ENCODE measurements around the gene DAZAP1. TPM values are rescaled to one million over a fixed set of nuclear protein-coding genes. Genes with fewer than 3 reads are reported as not detected.
A peak's percentile ranks its signal among the peaks of the same experiment; 100 is the strongest.

The DAZAP1 gene
- polyA plus RNA-seq, 1 donor (not counting 4 experiments of a cell fraction or from before 2014, with no cell fraction given) = 99.2 TPM

DNA sequence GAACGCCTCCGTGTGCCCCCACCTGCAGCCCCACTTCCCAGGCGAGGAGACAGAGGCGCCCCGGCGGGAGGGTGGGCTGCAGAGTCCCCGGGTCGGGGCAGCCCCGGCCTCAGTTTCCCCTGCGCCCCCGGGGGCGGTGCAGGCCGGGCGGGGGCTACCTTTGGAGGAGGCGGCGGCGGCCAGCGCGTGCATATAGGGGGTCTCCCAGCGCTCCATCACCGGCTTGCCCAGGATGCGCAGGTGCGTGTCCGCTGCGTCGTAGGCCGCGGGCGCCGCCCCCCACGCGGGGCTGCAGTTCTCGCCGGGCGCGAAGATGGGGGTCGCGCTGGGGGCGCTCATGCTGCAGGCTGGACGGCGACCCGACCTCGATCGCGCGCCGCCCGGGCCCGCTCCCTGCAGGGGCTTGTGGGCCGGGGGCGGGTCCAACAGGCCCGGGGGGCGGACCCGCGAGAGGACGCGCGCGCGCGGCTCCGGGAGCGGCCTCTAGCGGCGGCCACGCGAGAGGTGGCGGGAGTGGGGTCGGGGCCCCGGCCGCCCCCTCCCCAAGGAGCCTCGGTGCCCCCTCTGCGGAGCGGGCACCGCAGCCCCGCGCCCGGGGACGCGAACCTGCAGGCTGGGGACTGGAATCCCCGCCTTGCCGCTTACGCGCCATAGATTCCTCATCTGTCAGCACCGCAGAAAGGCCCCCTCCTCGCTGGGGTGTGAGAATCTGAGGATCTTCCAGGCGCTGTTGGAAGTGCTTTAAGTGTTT, 6.1 kb upstream of the DAZAP1 start, which contains the start of gene GAMT:
TSS of gene GAMT (minus strand) at position 405 of the 751 bp plus-strand sequence. CDS start at position 339, 66 bp downstream.
- H3K79me2 ChIP-seq (ENCODE audit: control insufficient read depth, insufficient read depth, low read length) = no peaks in the 10 kb centered on the region
- H2AFZ ChIP-seq (ENCODE audit: control insufficient read depth, low read length) = peak within 1 kb of the TSS; percentile 22
- H3K9me3 ChIP-seq (ENCODE audit: control insufficient read depth, low read depth, low read length) = no peaks in the 10 kb centered on the region
- dilution Hi-C loops (cut with MboI; ENCODE audit: extremely low pct_ligation_motif_present, low sequenced_read_pairs) = no loop called here
- TF ChIP-seq, protein P1, sequence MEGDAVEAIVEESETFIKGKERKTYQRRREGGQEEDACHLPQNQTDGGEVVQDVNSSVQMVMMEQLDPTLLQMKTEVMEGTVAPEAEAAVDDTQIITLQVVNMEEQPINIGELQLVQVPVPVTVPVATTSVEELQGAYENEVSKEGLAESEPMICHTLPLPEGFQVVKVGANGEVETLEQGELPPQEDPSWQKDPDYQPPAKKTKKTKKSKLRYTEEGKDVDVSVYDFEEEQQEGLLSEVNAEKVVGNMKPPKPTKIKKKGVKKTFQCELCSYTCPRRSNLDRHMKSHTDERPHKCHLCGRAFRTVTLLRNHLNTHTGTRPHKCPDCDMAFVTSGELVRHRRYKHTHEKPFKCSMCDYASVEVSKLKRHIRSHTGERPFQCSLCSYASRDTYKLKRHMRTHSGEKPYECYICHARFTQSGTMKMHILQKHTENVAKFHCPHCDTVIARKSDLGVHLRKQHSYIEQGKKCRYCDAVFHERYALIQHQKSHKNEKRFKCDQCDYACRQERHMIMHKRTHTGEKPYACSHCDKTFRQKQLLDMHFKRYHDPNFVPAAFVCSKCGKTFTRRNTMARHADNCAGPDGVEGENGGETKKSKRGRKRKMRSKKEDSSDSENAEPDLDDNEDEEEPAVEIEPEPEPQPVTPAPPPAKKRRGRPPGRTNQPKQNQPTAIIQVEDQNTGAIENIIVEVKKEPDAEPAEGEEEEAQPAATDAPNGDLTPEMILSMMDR (optimal IDR thresholded peaks at IDR 0.05 in 1 of 3, IDR thresholded peaks at IDR 0.05 in 1 of 3, conservative IDR thresholded peaks at IDR 0.05 in 1 of 3; ENCODE audit: extremely low read depth in 1 of 3, insufficient read depth in 2 of 3, low read length in 3 of 3) = peak in 2 of 3 experiments; percentile 14 to 42
- no peak for TF ChIP-seq EZH2 (IDR thresholded peaks at IDR 0.05; ENCODE audit: low read length)
- H3K4me1 ChIP-seq (ENCODE audit: control insufficient read depth, extremely low read depth, insufficient read depth, low read length) = peaks cover 23% of the 10 kb centered on the region
- no peaks in the 10 kb centered on the region for H3K36me3 ChIP-seq (ENCODE audit: control insufficient read depth in 2 of 2, extremely low read depth in 1 of 2, insufficient read depth in 2 of 2, low read length in 2 of 2)
- FAIRE-seq (no peak), DNase-seq (ENCODE audit: low read depth, low spot score) (no peak)
- no peaks in the 10 kb centered on the region for H3K9me1 ChIP-seq (ENCODE audit: control insufficient read depth, extremely low read depth, insufficient read depth, low read length)
- peak within 1 kb of the TSS; percentile 59 for H3K4me2 ChIP-seq (ENCODE audit: control insufficient read depth, extremely low read depth, insufficient read depth, low read depth, low read length)
- H4K20me1 ChIP-seq (ENCODE audit: control insufficient read depth, extremely low read depth, insufficient read depth, low read length) = no peaks in the 10 kb centered on the region
- no peak within 1 kb of the TSS for H3K27ac ChIP-seq (ENCODE audit: control insufficient read depth, insufficient read depth, low read length)
- peak within 1 kb of the TSS; percentile 4 to 52 (median 42) for H3K4me3 ChIP-seq (ENCODE audit: control insufficient read depth in 2 of 3, extremely low read depth in 1 of 3, insufficient read depth in 2 of 3, low read depth in 1 of 3, low read length in 3 of 3)
- peaks cover 8% of the 10 kb centered on the region for H3K27me3 ChIP-seq (ENCODE audit: control insufficient read depth, extremely low read depth, insufficient read depth, low read length)
- peak within 1 kb of the TSS; percentile 22 for H3K9ac ChIP-seq (ENCODE audit: control insufficient read depth, extremely low read depth, insufficient read depth, low read length)

DNA sequence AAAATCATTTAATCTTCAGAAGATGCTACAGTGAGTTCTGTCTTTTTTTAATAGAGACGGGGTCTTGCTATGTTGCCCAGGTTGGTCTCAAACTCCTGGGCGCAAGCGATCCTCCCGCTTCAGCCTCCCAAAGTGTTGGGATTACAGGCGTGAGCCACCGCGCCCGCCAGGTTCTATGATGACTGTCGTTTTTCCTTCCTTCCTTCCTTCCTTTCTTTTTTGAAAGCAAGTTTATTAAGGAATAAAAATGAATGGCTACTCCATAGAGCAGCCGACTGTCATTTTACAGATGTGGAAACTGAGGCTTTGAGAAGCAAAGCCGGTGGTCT, 5.5 kb upstream of the DAZAP1 start:
- DNase-seq (ENCODE audit: low read depth, low spot score) (no peak), FAIRE-seq (no peak)
- no peak overlapping the region for H2AFZ ChIP-seq (ENCODE audit: control insufficient read depth, low read length)
- TF ChIP-seq, protein P1 (optimal IDR thresholded peaks at IDR 0.05 in 1 of 3, IDR thresholded peaks at IDR 0.05 in 1 of 3, conservative IDR thresholded peaks at IDR 0.05 in 1 of 3; ENCODE audit: extremely low read depth in 1 of 3, insufficient read depth in 2 of 3, low read length in 3 of 3) = no peak
- TF ChIP-seq EZH2 (IDR thresholded peaks at IDR 0.05; ENCODE audit: low read length) = no peak
- no peaks in the 10 kb centered on the region for H3K36me3 ChIP-seq (ENCODE audit: control insufficient read depth in 2 of 2, extremely low read depth in 1 of 2, insufficient read depth in 2 of 2, low read length in 2 of 2)
- no peaks in the 10 kb centered on the region for H3K79me2 ChIP-seq (ENCODE audit: control insufficient read depth, insufficient read depth, low read length)
- H3K27me3 ChIP-seq (ENCODE audit: control insufficient read depth, extremely low read depth, insufficient read depth, low read length) = peaks cover 5% of the 10 kb centered on the region
- H3K9me3 ChIP-seq (ENCODE audit: control insufficient read depth, low read depth, low read length) = no peaks in the 10 kb centered on the region
- peaks cover 28% of the 10 kb centered on the region for H3K4me1 ChIP-seq (ENCODE audit: control insufficient read depth, extremely low read depth, insufficient read depth, low read length)
- dilution Hi-C loops (cut with MboI; ENCODE audit: extremely low pct_ligation_motif_present, low sequenced_read_pairs) = no loop called here
- H4K20me1 ChIP-seq (ENCODE audit: control insufficient read depth, extremely low read depth, insufficient read depth, low read length) = no peaks in the 10 kb centered on the region
- H3K9ac ChIP-seq (ENCODE audit: control insufficient read depth, extremely low read depth, insufficient read depth, low read length) = no peak overlapping the region
- H3K4me3 ChIP-seq (ENCODE audit: control insufficient read depth in 2 of 3, extremely low read depth in 1 of 3, insufficient read depth in 2 of 3, low read depth in 1 of 3, low read length in 3 of 3) = no peak overlapping the region
- H3K27ac ChIP-seq (ENCODE audit: control insufficient read depth, insufficient read depth, low read length) = no peak overlapping the region
- H3K4me2 ChIP-seq (ENCODE audit: control insufficient read depth, extremely low read depth, insufficient read depth, low read depth, low read length) = peak overlapping the region; percentile 0
- no peaks in the 10 kb centered on the region for H3K9me1 ChIP-seq (ENCODE audit: control insufficient read depth, extremely low read depth, insufficient read depth, low read length)

Measured in keratinocyte (primary cell).